Esophagus squamous epithelium (tissue), 5 donors: ENCODE measurements around the gene NCKAP5. TPM values are rescaled to one million over a fixed set of nuclear protein-coding genes. Genes with fewer than 3 reads are reported as not detected.

ENCODE experiments used
- DNase-seq: peaks from one replicate; lab custom pipeline; 2025; lab: John Stamatoyannopoulos, UW
- H3K27ac ChIP-seq, 4 donors: fragments of 200-600 bp; sonication (generic); one replicate each; pipeline ENCODE4 v1.5.1; 2016 to 2019; ENCODE audit warnings: mild to moderate bottlenecking in 1 of 4
- H3K27me3 ChIP-seq, 4 donors: fragments of 200-600 bp; sonication (generic); 1 replicate in 3 of 4; 2 replicates in 1 of 4; pipeline versions ENCODE4 v1.5.1 to v1.6.0; 2017 to 2021; ENCODE audit warnings: antibody characterized with exemption in 1 of 4
- H3K36me3 ChIP-seq, 3 donors: fragments of 200-600 bp; sonication (generic); one replicate each; pipeline ENCODE4 v1.5.1; 2016 to 2019
- H3K4me1 ChIP-seq, 3 donors: fragments of 200-600 bp; sonication (generic); one replicate each; pipeline ENCODE4 v1.5.1; 2017 to 2019
- H3K4me3 ChIP-seq, 4 donors: fragments of 200-600 bp; sonication (generic); 1 replicate in 3 of 4; 2 replicates in 1 of 4; pipeline ENCODE4 v1.5.1; 2016 to 2019; ENCODE audit warnings: mild to moderate bottlenecking in 2 of 4, moderate library complexity in 1 of 4
- H3K9me3 ChIP-seq, 3 donors: fragments of 200-600 bp; sonication (generic); one replicate each; pipeline ENCODE4 v1.5.1; 2016 to 2019
- CTCF ChIP-seq, 6 experiments: fragments of 450-650 bp in 4 of 6; fragments of 200-600 bp in 2 of 6; sonication (generic) in 2 of 6; IDR thresholded peaks; one replicate each; pipeline ENCODE4 v1.5.1; 2016 to 2019; ENCODE audit warnings: antibody characterized with exemption in 6 of 6, mild to moderate bottlenecking in 4 of 6, moderate library complexity in 4 of 6
- POLR2A ChIP-seq, 4 donors: fragments of 450-650 bp; IDR thresholded peaks; one replicate each; pipeline ENCODE4 v1.6.1; 2017; ENCODE audit warnings: antibody characterized with exemption in 4 of 4, mild to moderate bottlenecking in 4 of 4, moderate library complexity in 3 of 4
- WGBS, 2 donors: methylation state at CpG; one replicate each; pipeline ENCODE4 v1.1.5; 2018; 5-methylcytosine and 5-hydroxymethylcytosine counted together
- intact Hi-C: fragments of 100-400 bp; cut with DNase I; formaldehyde crosslinking; loops from one replicate; pipeline ENCODE4 v1.15.0; 2022
- total RNA-seq, 4 donors: library from RNA; depleted of rRNA; stranded (reverse); fragments of >200 nt; gene quantifications; one replicate each; pipeline ENCODE4 v1.1.0, GENCODE V29; 2016
- donor health status: DM: yes; HTN: yes; CAD: no.

The NCKAP5 gene
- total RNA-seq, 4 donors from 2014 or later: 4.5 to 6.9 (median 5.3) TPM

- Histone ChIP-seq H3K9me3 (no peaks in the 10 kb centered on the region), H3K27me3 (no peaks in the 10 kb centered on the region), H3K27ac (no peak overlapping the region), H3K36me3 (no peaks in the 10 kb centered on the region), H3K4me1 (no peaks in the 10 kb centered on the region), H3K4me3 (no peak overlapping the region)
- no peak for DNase-seq
- WGBS, 2 donors: 92 to 98% methylated on average over 3 of the region's 3 CpGs
- intact Hi-C loops: no loop called here
- TF ChIP-seq POLR2A (IDR thresholded peaks at IDR 0.05) (no peak), CTCF (IDR thresholded peaks at IDR 0.05) (no peak)
Observed at GRCh38 chr2:132875193-132875592, 693.1 kb downstream of the NCKAP5 start.

- H3K9me3 ChIP-seq: no peaks in the 10 kb centered on the region
- no peak for DNase-seq
- intact Hi-C loops: no loop called here
- H3K4me3 ChIP-seq: no peak overlapping the region
- H3K27me3 ChIP-seq: no peaks in the 10 kb centered on the region
- H3K4me1 ChIP-seq: no peaks in the 10 kb centered on the region
- no peak overlapping the region for H3K27ac ChIP-seq
- no peak for TF ChIP-seq POLR2A (IDR thresholded peaks at IDR 0.05)
- no peak for TF ChIP-seq CTCF (IDR thresholded peaks at IDR 0.05)
- H3K36me3 ChIP-seq: no peaks in the 10 kb centered on the region
- 68 to 74% methylated on average over 4 of the region's 4 CpGs for WGBS, 2 donors
Observed at GRCh38 chr2:132873738-132874137, 694.5 kb downstream of the NCKAP5 start.

- no peak overlapping the region for H3K27ac ChIP-seq
- H3K27me3 ChIP-seq: no peaks in the 10 kb centered on the region
- TF ChIP-seq CTCF (IDR thresholded peaks at IDR 0.05) (no peak), POLR2A (IDR thresholded peaks at IDR 0.05) (no peak)
- H3K36me3 ChIP-seq: no peaks in the 10 kb centered on the region
- 76 to 93% methylated on average over 4 of the region's 4 CpGs for WGBS, 2 donors
- intact Hi-C loops: no loop called here
- no peaks in the 10 kb centered on the region for H3K9me3 ChIP-seq
- H3K4me3 ChIP-seq: no peak overlapping the region
- no peak for DNase-seq
- no peaks in the 10 kb centered on the region for H3K4me1 ChIP-seq
Observed at GRCh38 chr2:132871831-132872230, 696.4 kb downstream of the NCKAP5 start.

- H3K4me3 ChIP-seq: no peak overlapping the region
- no peaks in the 10 kb centered on the region for H3K9me3 ChIP-seq
- intact Hi-C loops: no loop called here
- no peaks in the 10 kb centered on the region for H3K4me1 ChIP-seq
- no peaks in the 10 kb centered on the region for H3K27me3 ChIP-seq
- DNase-seq: no peak
- TF ChIP-seq POLR2A (IDR thresholded peaks at IDR 0.05) (no peak), CTCF (IDR thresholded peaks at IDR 0.05) (no peak)
- H3K36me3 ChIP-seq: no peaks in the 10 kb centered on the region
- no peak overlapping the region for H3K27ac ChIP-seq
Observed at GRCh38 chr2:132863961-132864360, 704.3 kb downstream of the NCKAP5 start.

GRCh38 chr2:132860220-132860619, 708.0 kb downstream of the NCKAP5 start:
- H3K9me3 ChIP-seq: no peaks in the 10 kb centered on the region
- no peak overlapping the region for H3K4me3 ChIP-seq
- H3K36me3 ChIP-seq: no peaks in the 10 kb centered on the region
- WGBS, 2 donors: 69 to 89% methylated on average over 2 of the region's 2 CpGs
- TF ChIP-seq CTCF (IDR thresholded peaks at IDR 0.05) (no peak), POLR2A (IDR thresholded peaks at IDR 0.05) (no peak)
- H3K27me3 ChIP-seq: no peaks in the 10 kb centered on the region
- H3K27ac ChIP-seq: no peak overlapping the region
- no peak for DNase-seq
- H3K4me1 ChIP-seq: no peaks in the 10 kb centered on the region
- intact Hi-C loops: no loop called here
